PC-9 (cell line): ENCODE results near the gene MRPS14. TPM values are rescaled to one million over a fixed set of nuclear protein-coding genes. Genes with fewer than 3 reads are reported as not detected.

ENCODE experiments used
- BruUV-seq: library from RNA; stranded (reverse); fragments of 400-500 nt; replicated peaks from 2 replicates; lab custom pipeline; 2021; lab: Mats Ljungman, UMichigan
- CTCF ChIA-PET: fragments of 300-600 bp; sonication (Branson Sonifier 250); formaldehyde crosslinking; loops from one replicate; lab custom pipeline; 2022; ENCODE audit warnings: antibody characterized with exemption; lab: Charles Lee
- POLR2A ChIA-PET: fragments of 300-600 bp; sonication (Branson Sonifier 250); formaldehyde crosslinking; loops from one replicate; lab custom pipeline; 2022; ENCODE audit warnings: antibody characterized with exemption; ENCODE audit not compliant: unreplicated experiment; lab: Charles Lee
- DNase-seq, 2 experiments: peaks; one replicate each; pipeline versions ENCODE4 v3.0.0 to v3.0.0-alpha.2; 2015 to 2022; ENCODE audit warnings: mixed read lengths in 1 of 2
- H2AFZ ChIP-seq: fragments of 200-600 bp; sonication (generic); 2 replicates; pipeline ENCODE4 v1.8.1; 2017; ENCODE audit warnings: antibody characterized with exemption
- H3F3A ChIP-seq: fragments of 200-600 bp; sonication (generic); 2 replicates; pipeline ENCODE4 v1.8.1; 2017; ENCODE audit warnings: antibody characterized with exemption, mild to moderate bottlenecking, low read depth; ENCODE audit not compliant: insufficient read depth
- H3K27ac ChIP-seq: fragments of 200-600 bp; sonication (generic); 2 replicates; pipeline ENCODE4 v1.6.1; 2016; ENCODE audit warnings: mixed run types
- H3K27me3 ChIP-seq: fragments of 200-600 bp; sonication (generic); 2 replicates; pipeline ENCODE4 v1.6.1; 2016; ENCODE audit warnings: low read depth, mixed run types; ENCODE audit not compliant: insufficient read depth
- H3K36me3 ChIP-seq: fragments of 200-600 bp; sonication (generic); 2 replicates; pipeline ENCODE4 v1.6.1; 2016; ENCODE audit warnings: low read depth, mixed run types
- H3K4me1 ChIP-seq: fragments of 200-600 bp; sonication (generic); replicated peaks from 2 replicates; pipeline ENCODE4 v1.6.1; 2016; ENCODE audit warnings: mixed run types; ENCODE audit not compliant: insufficient read depth
- H3K4me2 ChIP-seq: fragments of 200-600 bp; sonication (generic); 2 replicates; pipeline ENCODE4 v1.6.1; 2017; ENCODE audit warnings: mixed run types
- H3K4me3 ChIP-seq: fragments of 200-600 bp; sonication (generic); 2 replicates; pipeline ENCODE4 v1.6.1; 2016; ENCODE audit warnings: mixed run types
- H3K79me2 ChIP-seq: fragments of 200-600 bp; sonication (generic); 2 replicates; pipeline ENCODE4 v1.6.1; 2017; ENCODE audit warnings: low read depth, mixed run types
- H3K9me2 ChIP-seq: fragments of 200-600 bp; sonication (generic); 2 replicates; pipeline ENCODE4 v1.8.1; 2017; ENCODE audit warnings: mild to moderate bottlenecking; ENCODE audit not compliant: insufficient read depth
- H3K9me3 ChIP-seq: fragments of 200-600 bp; sonication (generic); 2 replicates; pipeline ENCODE4 v1.8.1; 2016; ENCODE audit warnings: low read depth; ENCODE audit not compliant: insufficient read depth
- H4K20me1 ChIP-seq: fragments of 200-600 bp; sonication (generic); 2 replicates; pipeline ENCODE4 v1.8.1; 2017; ENCODE audit not compliant: insufficient read depth
- EZH2 ChIP-seq: fragments of 200-600 bp; sonication (generic); IDR thresholded peaks from 2 replicates; pipeline ENCODE4 v1.8.0; 2017; ENCODE audit warnings: antibody characterized with exemption, low read depth
- intact Hi-C: fragments of 100-400 bp; cut with micrococcal nuclease; formaldehyde crosslinking; loops from one replicate; pipeline ENCODE4 v1.10.0; 2022; ENCODE audit not compliant: unreplicated experiment
- total RNA-seq: library from RNA; stranded (reverse); gene quantifications from 2 replicates; pipeline ENCODE4 v1.2.3, GENCODE V29; 2021
- TF ChIP-seq, protein P1 (sequence below): fragments of 200-600 bp; sonication (generic); conservative IDR thresholded peaks from 2 replicates; pipeline ENCODE4 v1.6.1; 2017; ENCODE audit warnings: mixed run types, antibody characterized with exemption, mild to moderate bottlenecking, moderate library complexity

Gene MRPS14
- total RNA-seq, 1 experiment from 2014 or later = 28.8 TPM

DNA sequence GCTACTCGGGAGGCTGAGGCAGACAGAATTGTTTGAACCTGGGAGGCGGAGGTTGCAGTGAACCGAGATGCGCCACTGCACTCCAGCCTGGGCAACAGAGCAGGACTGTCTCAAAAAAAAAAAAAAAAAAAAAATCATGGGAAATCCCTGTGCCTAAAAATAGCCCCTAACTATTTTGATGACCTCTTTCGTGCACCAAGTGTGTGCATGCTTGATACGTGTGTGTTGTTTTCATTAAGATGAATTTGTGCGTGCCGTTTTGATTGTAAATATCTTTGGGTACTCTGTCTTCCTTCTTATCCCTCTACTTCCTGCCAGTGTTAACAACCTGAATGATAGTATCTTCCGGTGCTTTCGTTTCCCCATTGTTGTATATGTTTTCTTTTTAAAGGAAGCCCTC lies 13.7 kb downstream of the MRPS14 start:
- no TSS peak for BruUV-seq
- H3K79me2 ChIP-seq = peaks cover 37% of the 10 kb centered on the region
- H2AFZ ChIP-seq = no peak overlapping the region
- H4K20me1 ChIP-seq = peaks cover 3% of the 10 kb centered on the region; the same call in 1 of the 2 replicates
- intact Hi-C loops = no loop called here
- H3K36me3 ChIP-seq = peaks cover 48% of the 10 kb centered on the region
- TF ChIP-seq EZH2 = no peak
- TF ChIP-seq, protein P1, sequence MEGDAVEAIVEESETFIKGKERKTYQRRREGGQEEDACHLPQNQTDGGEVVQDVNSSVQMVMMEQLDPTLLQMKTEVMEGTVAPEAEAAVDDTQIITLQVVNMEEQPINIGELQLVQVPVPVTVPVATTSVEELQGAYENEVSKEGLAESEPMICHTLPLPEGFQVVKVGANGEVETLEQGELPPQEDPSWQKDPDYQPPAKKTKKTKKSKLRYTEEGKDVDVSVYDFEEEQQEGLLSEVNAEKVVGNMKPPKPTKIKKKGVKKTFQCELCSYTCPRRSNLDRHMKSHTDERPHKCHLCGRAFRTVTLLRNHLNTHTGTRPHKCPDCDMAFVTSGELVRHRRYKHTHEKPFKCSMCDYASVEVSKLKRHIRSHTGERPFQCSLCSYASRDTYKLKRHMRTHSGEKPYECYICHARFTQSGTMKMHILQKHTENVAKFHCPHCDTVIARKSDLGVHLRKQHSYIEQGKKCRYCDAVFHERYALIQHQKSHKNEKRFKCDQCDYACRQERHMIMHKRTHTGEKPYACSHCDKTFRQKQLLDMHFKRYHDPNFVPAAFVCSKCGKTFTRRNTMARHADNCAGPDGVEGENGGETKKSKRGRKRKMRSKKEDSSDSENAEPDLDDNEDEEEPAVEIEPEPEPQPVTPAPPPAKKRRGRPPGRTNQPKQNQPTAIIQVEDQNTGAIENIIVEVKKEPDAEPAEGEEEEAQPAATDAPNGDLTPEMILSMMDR = no peak
- no peaks in the 10 kb centered on the region for H3K9me2 ChIP-seq
- no peak overlapping the region for H3K27ac ChIP-seq
- ChIA-PET CTCF (no interaction called here), POLR2A (no interaction called here)
- H3K4me3 ChIP-seq = no peak overlapping the region
- H3F3A ChIP-seq = peaks cover 24% of the 10 kb centered on the region
- H3K9me3 ChIP-seq = no peaks in the 10 kb centered on the region
- peaks cover 8% of the 10 kb centered on the region; the same call in 1 of the 2 replicates for H3K4me1 ChIP-seq
- no peak overlapping the region for H3K4me2 ChIP-seq
- no peaks in the 10 kb centered on the region for H3K27me3 ChIP-seq
- DNase-seq = no peak

DNA sequence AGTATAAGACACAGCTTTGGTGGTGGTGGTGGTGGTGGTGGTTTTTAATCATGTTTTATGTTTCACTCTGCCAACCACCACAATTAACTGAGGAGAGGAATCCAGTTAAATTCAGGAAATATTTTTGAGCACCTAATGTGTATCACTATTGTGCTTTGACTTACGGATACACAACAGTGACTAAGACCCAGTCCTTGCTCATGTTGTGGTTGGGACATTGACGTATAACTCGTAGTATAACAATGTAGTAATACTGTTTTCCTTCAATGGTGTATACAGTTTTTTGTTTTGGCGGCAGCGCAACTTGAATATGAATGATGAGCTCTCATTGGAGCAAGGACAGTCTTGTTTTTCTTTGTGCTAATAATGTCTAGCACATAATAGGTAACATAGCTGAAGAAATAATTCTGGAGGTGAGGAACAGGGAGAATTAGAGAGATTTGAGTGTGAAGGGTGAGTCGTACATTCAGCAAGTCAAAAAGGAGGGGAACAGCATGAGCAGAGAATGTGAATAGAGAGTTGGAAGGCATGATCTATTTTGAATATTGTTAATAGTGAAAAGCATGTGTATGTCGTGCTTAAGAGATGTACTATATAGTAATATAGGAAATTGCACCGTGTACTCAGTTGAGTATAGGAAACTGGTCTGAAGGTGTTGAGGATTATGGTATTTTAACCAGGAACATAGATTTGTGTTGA lies 18.0 kb downstream of the MRPS14 start:
- no peaks in the 10 kb centered on the region for H3K9me3 ChIP-seq
- no peak overlapping the region for H3K4me3 ChIP-seq
- no peak overlapping the region for H2AFZ ChIP-seq
- no peak for DNase-seq
- H3F3A ChIP-seq = peaks cover 15% of the 10 kb centered on the region; the same call in 1 of the 2 replicates
- ChIA-PET CTCF (no interaction called here), POLR2A (no interaction called here)
- no peaks in the 10 kb centered on the region for H3K9me2 ChIP-seq
- peaks cover 19% of the 10 kb centered on the region for H3K4me1 ChIP-seq
- no peak overlapping the region for H3K4me2 ChIP-seq
- H3K36me3 ChIP-seq = peaks cover 33% of the 10 kb centered on the region
- no TSS peak for BruUV-seq
- peaks cover 3% of the 10 kb centered on the region for H4K20me1 ChIP-seq
- TF ChIP-seq EZH2 = no peak
- TF ChIP-seq, protein P1 = no peak
- intact Hi-C loops = no loop called here
- H3K27me3 ChIP-seq = no peaks in the 10 kb centered on the region
- H3K27ac ChIP-seq = no peak overlapping the region
- peaks cover 80% of the 10 kb centered on the region for H3K79me2 ChIP-seq

DNA sequence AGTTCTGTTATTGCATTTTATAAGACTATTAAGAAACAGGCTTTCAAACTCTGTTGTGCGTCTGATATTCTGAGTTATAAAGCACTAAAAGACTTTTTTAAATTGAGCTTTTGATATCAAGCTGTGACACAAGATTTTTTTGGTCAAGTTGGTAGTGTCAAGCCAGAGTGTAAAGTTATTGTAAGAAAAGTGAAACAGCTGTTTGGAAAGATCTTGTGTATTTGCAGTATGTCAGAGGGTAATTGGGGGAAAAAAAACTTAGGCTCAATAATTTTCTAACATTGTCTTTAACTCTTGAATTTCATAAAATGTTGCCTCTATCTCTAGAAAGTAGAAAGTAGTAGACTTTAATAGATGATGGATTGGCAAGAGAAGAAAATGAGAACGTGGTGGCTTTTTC lies 19.7 kb downstream of the MRPS14 start:
- DNase-seq = no peak
- peaks cover 81% of the 10 kb centered on the region for H3K79me2 ChIP-seq
- intact Hi-C loops = no loop called here
- TF ChIP-seq, protein P1 = no peak
- no peak for TF ChIP-seq EZH2
- peaks cover 19% of the 10 kb centered on the region for H3K4me1 ChIP-seq
- BruUV-seq = no TSS peak
- peaks cover 3% of the 10 kb centered on the region; the same call in 1 of the 2 replicates for H4K20me1 ChIP-seq
- peaks cover 30% of the 10 kb centered on the region for H3K36me3 ChIP-seq
- H3K4me3 ChIP-seq = no peak overlapping the region
- no peaks in the 10 kb centered on the region for H3K27me3 ChIP-seq
- no peak overlapping the region for H3K4me2 ChIP-seq
- no peak overlapping the region for H2AFZ ChIP-seq
- ChIA-PET CTCF (no interaction called here), POLR2A (no interaction called here)
- H3K9me3 ChIP-seq = no peaks in the 10 kb centered on the region
- H3F3A ChIP-seq = peaks cover 12% of the 10 kb centered on the region
- no peaks in the 10 kb centered on the region for H3K9me2 ChIP-seq
- no peak overlapping the region for H3K27ac ChIP-seq
